ENCODE measurements around the gene CHL1. TPM values are rescaled to one million over a fixed set of nuclear protein-coding genes. Genes with fewer than 3 reads are reported as not detected.
A peak's percentile ranks its signal among the peaks of the same experiment; 100 is the strongest.

Gene CHL1
- total and polyA plus RNA-seq, 2 donors (not counting 1 experiment from before 2014, with no cell fraction given) = 0.01 to 0.33 TPM

- H4K20me1 ChIP-seq (ENCODE audit: control insufficient read depth, extremely low read depth, insufficient read depth, low read length) = no peaks in the 10 kb centered on the region
- no peak for TF ChIP-seq EZH2 (IDR thresholded peaks at IDR 0.05; ENCODE audit: low read length, missing control alignments)
- TF ChIP-seq, protein P1, sequence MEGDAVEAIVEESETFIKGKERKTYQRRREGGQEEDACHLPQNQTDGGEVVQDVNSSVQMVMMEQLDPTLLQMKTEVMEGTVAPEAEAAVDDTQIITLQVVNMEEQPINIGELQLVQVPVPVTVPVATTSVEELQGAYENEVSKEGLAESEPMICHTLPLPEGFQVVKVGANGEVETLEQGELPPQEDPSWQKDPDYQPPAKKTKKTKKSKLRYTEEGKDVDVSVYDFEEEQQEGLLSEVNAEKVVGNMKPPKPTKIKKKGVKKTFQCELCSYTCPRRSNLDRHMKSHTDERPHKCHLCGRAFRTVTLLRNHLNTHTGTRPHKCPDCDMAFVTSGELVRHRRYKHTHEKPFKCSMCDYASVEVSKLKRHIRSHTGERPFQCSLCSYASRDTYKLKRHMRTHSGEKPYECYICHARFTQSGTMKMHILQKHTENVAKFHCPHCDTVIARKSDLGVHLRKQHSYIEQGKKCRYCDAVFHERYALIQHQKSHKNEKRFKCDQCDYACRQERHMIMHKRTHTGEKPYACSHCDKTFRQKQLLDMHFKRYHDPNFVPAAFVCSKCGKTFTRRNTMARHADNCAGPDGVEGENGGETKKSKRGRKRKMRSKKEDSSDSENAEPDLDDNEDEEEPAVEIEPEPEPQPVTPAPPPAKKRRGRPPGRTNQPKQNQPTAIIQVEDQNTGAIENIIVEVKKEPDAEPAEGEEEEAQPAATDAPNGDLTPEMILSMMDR (conservative IDR thresholded peaks at IDR 0.05 in 1 of 2, IDR thresholded peaks at IDR 0.05 in 1 of 2; ENCODE audit: low read depth in 1 of 2, low read length in 2 of 2) = no peak
- no peak overlapping the region for H2AFZ ChIP-seq (ENCODE audit: low read length)
- no peaks in the 10 kb centered on the region for H3K4me1 ChIP-seq (ENCODE audit: control insufficient read depth, extremely low read depth, insufficient read depth, low read length)
- no peak overlapping the region for H3K4me2 ChIP-seq (ENCODE audit: extremely low read depth, insufficient read depth, low read length)
- no peaks in the 10 kb centered on the region for H3K79me2 ChIP-seq (ENCODE audit: control insufficient read depth, insufficient read depth, low read length)
- no peak overlapping the region for H3K4me3 ChIP-seq (replicated peaks in 1 of 4; ENCODE audit: control extremely low read depth in 1 of 4, insufficient read depth in 1 of 4, low read depth in 3 of 4, low read length in 4 of 4)
- H3K27me3 ChIP-seq (ENCODE audit: control insufficient read depth, insufficient read depth, low read length) = no peaks in the 10 kb centered on the region
- no peak overlapping the region for H3K9ac ChIP-seq (ENCODE audit: insufficient read depth, low read length)
- H3K36me3 ChIP-seq (ENCODE audit: control insufficient read depth, insufficient read depth, low read length) = no peaks in the 10 kb centered on the region
- no peak overlapping the region for H3K27ac ChIP-seq (ENCODE audit: insufficient read depth, low read length)
- H3K9me3 ChIP-seq (ENCODE audit: control insufficient read depth, insufficient read depth, low read depth, low read length) = no peaks in the 10 kb centered on the region
- no peak for DNase-seq (ENCODE audit: low read depth in 2 of 2)
These were observed 66.8 kb downstream of the CHL1 start for GRCh38 chr3:263393-263792.

GRCh38 chr3:264394-265156 lies 68.0 kb downstream of the CHL1 start:
- Histone ChIP-seq H3K4me1 (ENCODE audit: control insufficient read depth, extremely low read depth, insufficient read depth, low read length) (no peaks in the 10 kb centered on the region), H3K9ac (ENCODE audit: insufficient read depth, low read length) (no peak overlapping the region), H3K9me3 (ENCODE audit: control insufficient read depth, insufficient read depth, low read depth, low read length) (no peaks in the 10 kb centered on the region), H2AFZ (ENCODE audit: low read length) (no peak overlapping the region), H3K4me3 (replicated peaks in 1 of 4; ENCODE audit: control extremely low read depth in 1 of 4, insufficient read depth in 1 of 4, low read depth in 3 of 4, low read length in 4 of 4) (no peak overlapping the region), H3K27me3 (ENCODE audit: control insufficient read depth, insufficient read depth, low read length) (no peaks in the 10 kb centered on the region), H3K79me2 (ENCODE audit: control insufficient read depth, insufficient read depth, low read length) (no peaks in the 10 kb centered on the region), H4K20me1 (ENCODE audit: control insufficient read depth, extremely low read depth, insufficient read depth, low read length) (no peaks in the 10 kb centered on the region), H3K36me3 (ENCODE audit: control insufficient read depth, insufficient read depth, low read length) (no peaks in the 10 kb centered on the region), H3K4me2 (ENCODE audit: extremely low read depth, insufficient read depth, low read length) (no peak overlapping the region), H3K27ac (ENCODE audit: insufficient read depth, low read length) (peak overlapping the region; percentile 23)
- DNase-seq (ENCODE audit: low read depth in 2 of 2) = peak; percentile 92 to 98
- no peak for TF ChIP-seq EZH2 (IDR thresholded peaks at IDR 0.05; ENCODE audit: low read length, missing control alignments)
- TF ChIP-seq, protein P1 (conservative IDR thresholded peaks at IDR 0.05 in 1 of 2, IDR thresholded peaks at IDR 0.05 in 1 of 2; ENCODE audit: low read depth in 1 of 2, low read length in 2 of 2) = no peak

GRCh38 chr3:267101-267500 lies 70.5 kb downstream of the CHL1 start:
- no peak overlapping the region for H3K27ac ChIP-seq (ENCODE audit: insufficient read depth, low read length)
- TF ChIP-seq EZH2 (IDR thresholded peaks at IDR 0.05; ENCODE audit: low read length, missing control alignments) = no peak
- TF ChIP-seq, protein P1 (conservative IDR thresholded peaks at IDR 0.05 in 1 of 2, IDR thresholded peaks at IDR 0.05 in 1 of 2; ENCODE audit: low read depth in 1 of 2, low read length in 2 of 2) = no peak
- no peak overlapping the region for H3K4me3 ChIP-seq (replicated peaks in 1 of 4; ENCODE audit: control extremely low read depth in 1 of 4, insufficient read depth in 1 of 4, low read depth in 3 of 4, low read length in 4 of 4)
- no peaks in the 10 kb centered on the region for H3K4me1 ChIP-seq (ENCODE audit: control insufficient read depth, extremely low read depth, insufficient read depth, low read length)
- H3K4me2 ChIP-seq (ENCODE audit: extremely low read depth, insufficient read depth, low read length) = no peak overlapping the region
- no peaks in the 10 kb centered on the region for H3K27me3 ChIP-seq (ENCODE audit: control insufficient read depth, insufficient read depth, low read length)
- H4K20me1 ChIP-seq (ENCODE audit: control insufficient read depth, extremely low read depth, insufficient read depth, low read length) = no peaks in the 10 kb centered on the region
- H3K9ac ChIP-seq (ENCODE audit: insufficient read depth, low read length) = no peak overlapping the region
- no peaks in the 10 kb centered on the region for H3K36me3 ChIP-seq (ENCODE audit: control insufficient read depth, insufficient read depth, low read length)
- H2AFZ ChIP-seq (ENCODE audit: low read length) = no peak overlapping the region
- DNase-seq (ENCODE audit: low read depth in 2 of 2) = no peak
- no peaks in the 10 kb centered on the region for H3K9me3 ChIP-seq (ENCODE audit: control insufficient read depth, insufficient read depth, low read depth, low read length)
- no peaks in the 10 kb centered on the region for H3K79me2 ChIP-seq (ENCODE audit: control insufficient read depth, insufficient read depth, low read length)

Measured in fibroblast of lung (primary cell).